ENCODE results near the gene LMNTD2.

The LMNTD2 gene

GRCh38 chr11:515131-515530, 45.4 kb downstream of the LMNTD2 start:
- no peak for DNase-seq
- H3K9me3 ChIP-seq: no peaks in the 10 kb centered on the region; the same call in 1 of the 2 replicates
- TF ChIP-seq CTCF (IDR thresholded peaks at IDR 0.05; ENCODE audit: low read depth, low read length): no peak

GRCh38 chr11:514606-515005, 45.9 kb downstream of the LMNTD2 start:
- Histone ChIP-seq H3K4me1 (no peaks in the 10 kb centered on the region), H3K36me3 (no peaks in the 10 kb centered on the region), H3K9me3 (no peaks in the 10 kb centered on the region; the same call in 1 of the 2 replicates), H3K27me3 (no peaks in the 10 kb centered on the region), H3K4me3 (ENCODE audit: low read depth, low read length) (no peak overlapping the region)
- no peak for DNase-seq
- TF ChIP-seq CTCF (IDR thresholded peaks at IDR 0.05; ENCODE audit: low read depth, low read length): no peak

More at GRCh38 chr11:515131-515530, 45.4 kb downstream of the LMNTD2 start:
- no peaks in the 10 kb centered on the region for H3K36me3 ChIP-seq
- no peaks in the 10 kb centered on the region for H3K27me3 ChIP-seq
- no peak overlapping the region for H3K4me3 ChIP-seq (ENCODE audit: low read depth, low read length)
- H3K4me1 ChIP-seq: no peaks in the 10 kb centered on the region

GRCh38 chr11:512761-513595, 47.6 kb downstream of the LMNTD2 start:
- Histone ChIP-seq H3K27me3 (no peaks in the 10 kb centered on the region), H3K36me3 (no peaks in the 10 kb centered on the region), H3K4me1 (no peaks in the 10 kb centered on the region), H3K9me3 (no peaks in the 10 kb centered on the region), H3K4me3 (ENCODE audit: low read depth, low read length) (no peak overlapping the region)
- no peak for DNase-seq
- TF ChIP-seq CTCF (IDR thresholded peaks at IDR 0.05; ENCODE audit: low read depth, low read length): no peak

GRCh38 chr11:508956-509355, 51.6 kb downstream of the LMNTD2 start:
- Histone ChIP-seq H3K4me3 (ENCODE audit: low read depth, low read length) (no peak overlapping the region), H3K4me1 (no peaks in the 10 kb centered on the region), H3K36me3 (no peaks in the 10 kb centered on the region), H3K9me3 (no peaks in the 10 kb centered on the region), H3K27me3 (no peaks in the 10 kb centered on the region)
- no peak for DNase-seq
- no peak for TF ChIP-seq CTCF (IDR thresholded peaks at IDR 0.05; ENCODE audit: low read depth, low read length)

- no peak for TF ChIP-seq CTCF (IDR thresholded peaks at IDR 0.05; ENCODE audit: low read depth, low read length)
- H3K4me3 ChIP-seq (ENCODE audit: low read depth, low read length): peak overlapping the region; percentile 56
- no peaks in the 10 kb centered on the region for H3K4me1 ChIP-seq
- H3K9me3 ChIP-seq: no peaks in the 10 kb centered on the region
- H3K36me3 ChIP-seq: no peaks in the 10 kb centered on the region
- no peak for DNase-seq
- no peaks in the 10 kb centered on the region for H3K27me3 ChIP-seq
These were observed 52.6 kb downstream of the LMNTD2 start for GRCh38 chr11:507727-508515.

Measured in BE2C (cell line).